Spleen (tissue), 11 donors: ENCODE results near the gene SLC30A3. TPM values are rescaled to one million over a fixed set of nuclear protein-coding genes. Genes with fewer than 3 reads are reported as not detected.

Source experiments
- DNase-seq: peaks from one replicate; pipeline ENCODE4 v3.0.0-alpha.2; 2020
- H3K27ac ChIP-seq, 8 donors: fragments of 200-600 bp; sonication (generic) in 7 of 8; 1 replicate in 4 of 8; 2 replicates in 4 of 8; pipeline versions ENCODE4 v1.5.0 to v1.8.0; 2016 to 2021; ENCODE audit warnings: inconsistent platforms in 4 of 8, mild to moderate bottlenecking in 4 of 8, moderate library complexity in 1 of 8
- H3K27me3 ChIP-seq, 7 donors: fragments of 200-600 bp; sonication (generic) in 6 of 7; replicated peaks in 1 of 7; 1 replicate in 4 of 7; 2 replicates in 3 of 7; pipeline versions ENCODE4 v1.5.0 to v1.8.0; 2016 to 2021; ENCODE audit warnings: inconsistent platforms in 3 of 7, mild to moderate bottlenecking in 1 of 7
- H3K36me3 ChIP-seq, 6 donors: fragments of 200-600 bp; sonication (generic) in 5 of 6; 1 replicate in 4 of 6; 2 replicates in 2 of 6; pipeline versions ENCODE4 v1.5.0 to v1.8.0; 2016 to 2021; ENCODE audit warnings: inconsistent platforms in 2 of 6
- H3K4me1 ChIP-seq, 6 donors: fragments of 200-600 bp; sonication (generic) in 5 of 6; 1 replicate in 3 of 6; 2 replicates in 3 of 6; pipeline versions ENCODE4 v1.5.0 to v1.8.0; 2016 to 2021; ENCODE audit warnings: inconsistent platforms in 3 of 6
- H3K4me3 ChIP-seq, 8 donors: fragments of 200-600 bp; sonication (generic) in 7 of 8; 1 replicate in 4 of 8; 2 replicates in 4 of 8; pipeline versions ENCODE4 v1.5.0 to v1.8.0; 2016 to 2021; ENCODE audit warnings: inconsistent platforms in 4 of 8, mild to moderate bottlenecking in 4 of 8, moderate library complexity in 2 of 8
- H3K9me3 ChIP-seq, 8 donors: fragments of 200-600 bp; sonication (generic) in 7 of 8; 1 replicate in 4 of 8; 2 replicates in 4 of 8; pipeline versions ENCODE4 v1.5.0 to v1.8.0; 2016 to 2021; ENCODE audit warnings: inconsistent platforms in 4 of 8
- POLR2A ChIP-seq, 3 donors: fragments of 450-650 bp; IDR thresholded peaks; one replicate each; pipeline ENCODE4 v1.5.1; 2017; ENCODE audit warnings: antibody characterized with exemption in 3 of 3, mild to moderate bottlenecking in 1 of 3
- POLR2AphosphoS5 ChIP-seq, 3 donors: sonication (generic); formaldehyde crosslinking; IDR thresholded peaks; one replicate each; pipeline ENCODE4 v1.5.1; 2017; ENCODE audit warnings: antibody characterized with exemption in 3 of 3
- WGBS, 5 donors: extraction: QIAGEN DNeasy Blood & Tissue Kit in 3 of 5; methylation state at CpG; one replicate each; pipeline versions ENCODE4 v1.1.5 to v1.1.7; 2013 to 2018; 5-methylcytosine and 5-hydroxymethylcytosine counted together
- intact Hi-C: fragments of 100-400 bp; cut with DNase I; formaldehyde crosslinking; loops from one replicate; pipeline ENCODE4 v1.15.0; 2023; ENCODE audit warnings: low total_unique reads
- polyA plus RNA-seq, 3 donors: library from polyadenylated mRNA; stranded (reverse); fragments of 200-250 nt; gene quantifications; one replicate each; pipeline ENCODE4 v1.2.1, GENCODE V29; 2013
- total RNA-seq, 7 donors: library from RNA; depleted of rRNA in 3 of 7; stranded (reverse); fragments of >200 nt in 3 of 7; fragmentation: NEBNext Ultra II Directional in 4 of 7; extraction: Animal tissue kit (Norgen Biotek cat#: 25700) in 4 of 7; gene quantifications; one replicate each; pipeline versions ENCODE4 v1.1.0 to v1.2.1, GENCODE V29; 2016 to 2021
- TF ChIP-seq, protein P1 (sequence below), 11 experiments: fragments of 200-600 bp in 7 of 11; fragments of 450-650 bp in 4 of 11; sonication (generic) in 4 of 11; IDR thresholded peaks in 8 of 11; conservative IDR thresholded peaks in 3 of 11; 1 replicate in 7 of 11; 2 replicates in 4 of 11; pipeline versions ENCODE4 v1.4.0 to v1.8.0; 2016 to 2021; ENCODE audit warnings: antibody characterized with exemption in 11 of 11, inconsistent platforms in 4 of 11, mild to moderate bottlenecking in 1 of 11
- donor health status: healthy with polysubstance abuse.
- donor health status: DM: no; HTN: no; CAD: no; lungs with moderate emphysema.
- donor health status: DM: no; HTN: no; CAD: no.
- donor health status: Bipolar disorder and iron deficiency.
- donor health status: healthy.
- donor health status: DM: no; HTN: no; CAD: no.
- donor health status: DM: yes; HTN: yes; CAD: no.

Gene SLC30A3
- total and polyA plus RNA-seq, 10 donors = 0.05 to 0.34 (median 0.16) TPM; not detected in 5

DNA sequence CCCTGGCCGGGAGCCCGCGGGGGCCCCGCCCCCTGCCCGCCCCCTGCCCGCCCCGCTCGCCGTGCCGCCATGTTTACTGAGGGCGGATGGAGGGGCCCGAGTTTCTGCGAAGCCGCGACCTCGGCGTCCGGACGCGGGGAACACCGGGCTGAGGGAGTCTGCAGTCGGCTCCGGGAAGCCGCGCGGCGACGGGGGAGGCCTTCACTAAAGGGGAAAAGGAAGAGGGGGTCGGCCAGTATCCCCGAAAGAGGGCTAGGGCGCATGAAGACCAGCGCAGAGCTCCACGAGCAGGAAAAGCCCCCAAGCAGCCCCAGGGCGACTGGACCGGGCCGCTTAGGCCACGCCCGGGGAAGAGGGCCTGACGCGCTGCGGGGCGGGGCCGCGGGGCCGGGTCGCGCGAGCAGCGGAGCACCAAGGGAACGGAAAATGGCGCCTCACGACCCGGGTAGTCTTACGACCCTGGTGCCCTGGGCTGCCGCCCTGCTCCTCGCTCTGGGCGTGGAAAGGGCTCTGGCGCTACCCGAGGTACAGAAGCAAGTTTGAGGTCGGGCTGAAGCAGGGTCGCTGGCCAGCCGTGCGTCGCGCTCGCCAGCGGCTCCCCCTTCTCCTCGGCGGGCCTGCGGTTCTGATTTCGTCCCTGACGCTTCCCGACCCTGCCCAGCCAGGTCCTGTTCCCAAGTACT is 50.8 kb downstream of the SLC30A3 start, which contains the start of the genes ATRAID and SLC5A6:
Gene ATRAID (plus strand): TSS at position 99 of the 683 bp plus-strand sequence. CDS start 328 bp downstream, at position 427.
Gene SLC5A6 (minus strand): TSS at position 326 of the 683 bp plus-strand sequence. CDS start 4,618 bp downstream, outside the sequence.
- intact Hi-C loops = no loop called here
- no peaks in the 10 kb centered on the region for H3K27me3 ChIP-seq
- H3K9me3 ChIP-seq = no peaks in the 10 kb centered on the region
- H3K4me1 ChIP-seq = peaks cover 9 to 49% (median 32%) of the 10 kb centered on the region in 6 donors
- H3K27ac ChIP-seq = peak within 1 kb of the TSS; percentile 84 to 99 (median 97)
- H3K4me3 ChIP-seq = peak within 1 kb of the TSS; percentile 61 to 86 (median 74)
- WGBS, 5 donors = 0 to 1% (median 1%) methylated on average over 39 to 73 of the region's 73 CpGs
- H3K36me3 ChIP-seq = peaks cover 0 to 56% (median 22%) of the 10 kb centered on the region in 6 donors
- TF ChIP-seq POLR2A (IDR thresholded peaks at IDR 0.05) = peak; percentile 42 to 64 (median 63)
- peak; percentile 88 to 96 (median 90) for TF ChIP-seq POLR2AphosphoS5 (IDR thresholded peaks at IDR 0.05)
- TF ChIP-seq, protein P1, sequence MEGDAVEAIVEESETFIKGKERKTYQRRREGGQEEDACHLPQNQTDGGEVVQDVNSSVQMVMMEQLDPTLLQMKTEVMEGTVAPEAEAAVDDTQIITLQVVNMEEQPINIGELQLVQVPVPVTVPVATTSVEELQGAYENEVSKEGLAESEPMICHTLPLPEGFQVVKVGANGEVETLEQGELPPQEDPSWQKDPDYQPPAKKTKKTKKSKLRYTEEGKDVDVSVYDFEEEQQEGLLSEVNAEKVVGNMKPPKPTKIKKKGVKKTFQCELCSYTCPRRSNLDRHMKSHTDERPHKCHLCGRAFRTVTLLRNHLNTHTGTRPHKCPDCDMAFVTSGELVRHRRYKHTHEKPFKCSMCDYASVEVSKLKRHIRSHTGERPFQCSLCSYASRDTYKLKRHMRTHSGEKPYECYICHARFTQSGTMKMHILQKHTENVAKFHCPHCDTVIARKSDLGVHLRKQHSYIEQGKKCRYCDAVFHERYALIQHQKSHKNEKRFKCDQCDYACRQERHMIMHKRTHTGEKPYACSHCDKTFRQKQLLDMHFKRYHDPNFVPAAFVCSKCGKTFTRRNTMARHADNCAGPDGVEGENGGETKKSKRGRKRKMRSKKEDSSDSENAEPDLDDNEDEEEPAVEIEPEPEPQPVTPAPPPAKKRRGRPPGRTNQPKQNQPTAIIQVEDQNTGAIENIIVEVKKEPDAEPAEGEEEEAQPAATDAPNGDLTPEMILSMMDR (IDR thresholded peaks at IDR 0.05 in 8 of 11, conservative IDR thresholded peaks at IDR 0.05 in 3 of 11) = peak in 2 of 11 experiments; percentile 10 to 17
- DNase-seq = peak; percentile 98

GRCh38 chr2:27211241-27211942 is 51.5 kb downstream of the SLC30A3 start:
- Histone ChIP-seq H3K36me3 (peaks cover 0 to 63% (median 27%) of the 10 kb centered on the region in 6 donors), H3K27ac (peak overlapping the region; percentile 84 to 99 (median 97)), H3K9me3 (no peaks in the 10 kb centered on the region), H3K4me1 (peaks cover 4 to 42% (median 25%) of the 10 kb centered on the region in 6 donors), H3K4me3 (peak overlapping the region; percentile 61 to 86 (median 74)), H3K27me3 (no peaks in the 10 kb centered on the region)
- WGBS, 5 donors = 3 to 6% (median 3%) methylated on average over 32 to 48 of the region's 48 CpGs
- TF ChIP-seq POLR2A (IDR thresholded peaks at IDR 0.05) (no peak), POLR2AphosphoS5 (IDR thresholded peaks at IDR 0.05) (no peak)
- TF ChIP-seq, protein P1 (IDR thresholded peaks at IDR 0.05 in 8 of 11, conservative IDR thresholded peaks at IDR 0.05 in 3 of 11) = no peak
- intact Hi-C loops = no loop called here
- DNase-seq = peak; percentile 82

DNA sequence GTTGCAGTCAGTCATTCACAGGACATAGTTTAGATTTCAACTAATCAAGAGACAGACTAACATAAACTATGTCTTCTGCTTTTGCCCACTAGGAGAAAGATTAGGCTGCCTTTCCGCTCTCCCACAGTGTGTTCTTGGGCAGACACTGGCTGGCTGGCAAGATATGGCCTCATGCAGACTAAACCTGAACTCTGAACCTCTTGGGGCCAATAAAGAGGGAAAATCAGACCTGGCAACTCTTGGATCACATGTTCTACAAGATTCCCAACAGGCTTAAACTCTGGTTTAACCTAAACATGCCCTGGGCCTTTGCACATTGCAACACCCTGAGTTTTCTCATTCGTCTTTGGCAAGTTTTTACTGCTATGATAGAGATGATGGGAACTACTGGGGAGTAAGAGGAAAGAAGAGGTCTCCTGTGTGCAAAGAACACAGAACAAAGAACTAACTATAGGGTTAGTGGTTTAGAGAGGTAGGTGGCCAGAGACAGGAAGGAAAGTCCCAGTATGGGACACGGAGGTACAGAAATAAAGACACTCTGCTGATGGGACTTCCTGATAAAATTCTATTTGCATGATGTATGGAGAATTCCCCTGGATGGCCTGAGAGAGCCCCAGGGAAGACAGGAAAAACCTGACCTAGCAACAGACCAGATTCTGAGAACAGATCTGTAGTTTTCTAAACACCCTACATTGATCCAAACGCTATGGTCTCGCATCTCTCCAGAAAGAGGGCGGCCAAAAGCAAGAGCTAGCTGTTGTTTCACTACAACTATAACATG is 53.0 kb downstream of the SLC30A3 start:
- no peak overlapping the region for H3K4me3 ChIP-seq
- H3K36me3 ChIP-seq = peaks cover 0 to 65% (median 38%) of the 10 kb centered on the region in 6 donors
- no peak overlapping the region for H3K27ac ChIP-seq
- 80 to 87% (median 82%) methylated on average over 6 of the region's 6 CpGs for WGBS, 5 donors
- H3K9me3 ChIP-seq = no peaks in the 10 kb centered on the region
- no peak for DNase-seq
- intact Hi-C loops = no loop called here
- peaks cover 4 to 39% (median 24%) of the 10 kb centered on the region in 6 donors for H3K4me1 ChIP-seq
- H3K27me3 ChIP-seq = no peaks in the 10 kb centered on the region
- TF ChIP-seq POLR2A (IDR thresholded peaks at IDR 0.05) (no peak), POLR2AphosphoS5 (IDR thresholded peaks at IDR 0.05) (no peak)
- TF ChIP-seq, protein P1 (IDR thresholded peaks at IDR 0.05 in 8 of 11, conservative IDR thresholded peaks at IDR 0.05 in 3 of 11) = no peak
